HG03378 (cell line): ENCODE measurements around the gene YPEL1.

Experiments used
- ATAC-seq: cut with Tn5 transposase; IDR thresholded peaks from one replicate; pipeline ENCODE4 v1.9.1; 2021; ENCODE audit warnings: mild to moderate bottlenecking, moderate library complexity; ENCODE audit not compliant: unreplicated experiment

YPEL1 gene

DNA sequence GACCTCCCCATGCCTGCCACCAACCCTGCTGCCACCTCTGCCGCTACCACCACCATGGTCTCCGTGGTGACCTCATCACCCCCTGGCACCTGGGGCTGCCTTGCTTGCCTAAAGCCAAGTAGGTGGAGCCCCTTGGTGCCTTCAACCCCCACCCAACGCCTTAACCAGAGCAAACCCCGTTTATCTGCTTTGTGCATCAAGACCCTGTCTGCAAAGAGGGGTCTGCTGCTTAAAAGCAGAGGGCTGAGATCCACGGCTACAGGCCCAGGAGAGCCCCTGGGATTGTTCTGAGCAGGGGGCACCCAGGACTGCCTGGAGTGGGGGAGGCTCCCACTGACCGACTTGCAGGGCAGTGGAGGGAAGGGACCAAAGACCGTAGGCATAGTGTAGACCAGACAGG is 74.7 kb downstream of the YPEL1 start:
- ATAC-seq: no peak

DNA sequence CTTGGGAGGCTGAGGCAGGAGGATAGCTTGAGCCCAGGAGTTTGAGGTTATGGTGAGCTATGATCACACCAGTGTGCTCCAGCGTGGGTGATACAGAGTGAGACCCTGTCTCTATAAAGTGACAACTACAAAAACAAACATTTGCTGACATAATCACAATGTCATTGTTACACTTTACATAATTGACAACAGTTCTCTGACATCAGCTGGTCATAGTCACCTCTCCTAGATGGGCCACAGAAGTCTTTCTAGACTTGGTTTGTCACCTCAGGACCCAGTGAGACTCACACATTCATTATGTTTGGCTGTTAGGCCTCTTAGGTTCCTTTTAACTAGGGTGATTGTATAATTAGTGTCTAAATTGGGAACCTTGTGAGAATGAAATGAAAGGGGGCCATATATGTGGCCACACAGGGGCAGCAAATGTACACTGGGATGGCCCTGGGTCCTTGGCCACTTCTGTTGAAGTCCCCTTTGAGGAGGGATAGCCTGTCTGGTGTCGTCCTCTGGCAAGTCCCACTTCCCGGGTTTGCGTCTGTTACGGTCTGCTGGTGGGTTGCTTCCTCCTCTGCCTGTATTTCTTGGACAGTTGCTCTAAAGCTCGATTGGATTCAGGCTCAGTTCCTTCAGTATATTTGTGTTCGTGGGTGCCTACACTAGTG is 75.6 kb downstream of the YPEL1 start:
- no peak for ATAC-seq

DNA sequence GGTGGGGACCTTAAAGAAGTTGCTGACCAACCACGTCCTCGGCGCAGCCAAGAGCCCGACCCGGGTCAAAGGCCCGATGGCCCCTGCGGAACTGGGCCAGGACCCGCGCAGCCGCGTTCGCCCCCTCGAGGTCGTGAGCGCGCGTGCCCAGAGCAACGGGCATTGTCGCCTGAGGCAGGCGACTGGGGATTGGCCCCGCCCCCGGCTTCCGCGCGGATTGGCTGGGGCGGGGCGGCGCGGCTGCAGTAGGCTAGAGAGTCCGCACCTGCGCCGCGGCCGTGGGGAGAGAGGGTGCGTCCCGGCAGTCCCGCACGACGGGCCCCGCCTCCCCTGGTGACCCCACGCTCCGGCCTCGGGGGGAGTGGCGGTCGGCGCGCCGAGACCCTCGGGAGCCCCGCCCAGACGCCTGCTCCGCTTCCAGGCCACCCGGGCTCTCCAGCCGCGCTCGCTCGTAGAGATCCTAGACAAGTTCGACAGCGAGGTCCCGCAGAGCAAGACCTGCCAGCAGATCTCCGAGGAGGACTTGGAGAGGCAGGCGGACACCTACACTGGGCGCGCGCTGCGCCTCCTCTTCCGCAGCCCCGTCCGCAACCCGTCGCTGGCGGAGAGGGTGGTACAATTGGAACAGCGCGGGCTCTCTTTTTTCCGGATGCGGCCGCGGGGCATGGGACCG is 78.1 kb downstream of the YPEL1 start:
- ATAC-seq: no peak

DNA sequence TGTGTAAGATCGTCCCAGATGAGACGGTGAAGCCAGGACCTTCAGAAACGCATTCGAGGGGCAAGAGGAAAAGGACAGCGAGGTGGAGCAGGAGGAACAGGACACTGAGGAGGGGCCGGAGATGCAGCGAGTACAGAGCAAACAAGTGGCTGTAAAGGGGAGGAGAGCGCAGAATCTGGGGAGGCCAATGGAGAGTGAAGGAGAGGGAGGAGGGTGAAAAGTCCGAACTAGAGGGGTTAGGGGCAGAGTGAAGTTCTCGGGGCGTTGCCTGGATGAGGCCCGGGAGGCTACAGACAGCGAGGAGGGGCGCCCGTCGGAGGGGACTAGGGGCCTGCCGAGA is 78.6 kb downstream of the YPEL1 start:
- ATAC-seq: no peak

DNA sequence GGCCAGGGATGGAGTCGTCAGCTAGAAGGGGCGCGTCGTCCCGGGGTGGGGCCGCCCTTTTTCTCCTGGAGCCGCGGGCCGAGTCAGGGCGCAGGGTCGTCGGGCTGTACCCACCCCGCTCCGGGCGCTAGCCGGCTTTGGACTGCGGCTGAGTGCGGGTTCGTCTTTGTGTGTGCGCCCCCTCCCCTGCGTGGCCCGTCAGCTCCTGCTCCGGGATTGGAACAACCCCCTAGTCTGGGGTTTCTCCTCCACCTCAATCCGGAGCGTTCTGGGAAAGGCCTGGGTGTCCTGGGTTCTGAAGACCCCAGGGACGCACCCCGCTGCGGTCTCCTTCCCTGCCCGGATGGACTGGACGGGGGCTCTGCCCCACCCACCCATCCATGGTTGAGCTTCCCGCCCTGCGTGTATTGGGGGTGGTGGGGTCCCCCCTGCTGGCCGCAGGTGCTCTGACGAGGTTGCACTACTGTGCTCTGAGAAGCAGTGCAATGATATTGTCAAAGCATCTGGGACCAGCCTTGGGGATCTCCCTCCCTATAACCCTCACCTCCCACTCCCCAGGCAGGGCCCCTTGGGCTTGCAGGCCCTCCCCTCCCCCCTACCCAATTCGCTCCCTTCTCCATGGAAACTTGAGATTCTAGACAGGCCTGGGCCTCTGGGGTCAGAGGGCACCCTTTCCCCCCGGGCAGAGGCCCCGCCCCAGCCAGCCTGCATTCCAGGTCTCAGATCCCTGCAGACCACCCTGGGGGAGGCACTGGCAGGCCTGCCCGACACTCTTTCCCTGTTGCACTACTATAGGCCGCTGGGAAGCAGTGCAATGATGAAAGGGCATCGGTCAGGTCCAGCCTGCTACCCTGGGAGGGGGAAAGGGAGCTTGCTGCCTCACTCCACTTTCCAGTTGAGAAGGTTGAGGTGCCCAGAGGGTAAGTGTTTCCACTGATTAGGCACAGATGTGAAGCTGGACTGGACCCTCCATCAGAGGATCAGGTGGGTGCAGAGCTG is 82.7 kb downstream of the YPEL1 start:
- ATAC-seq: no peak

DNA sequence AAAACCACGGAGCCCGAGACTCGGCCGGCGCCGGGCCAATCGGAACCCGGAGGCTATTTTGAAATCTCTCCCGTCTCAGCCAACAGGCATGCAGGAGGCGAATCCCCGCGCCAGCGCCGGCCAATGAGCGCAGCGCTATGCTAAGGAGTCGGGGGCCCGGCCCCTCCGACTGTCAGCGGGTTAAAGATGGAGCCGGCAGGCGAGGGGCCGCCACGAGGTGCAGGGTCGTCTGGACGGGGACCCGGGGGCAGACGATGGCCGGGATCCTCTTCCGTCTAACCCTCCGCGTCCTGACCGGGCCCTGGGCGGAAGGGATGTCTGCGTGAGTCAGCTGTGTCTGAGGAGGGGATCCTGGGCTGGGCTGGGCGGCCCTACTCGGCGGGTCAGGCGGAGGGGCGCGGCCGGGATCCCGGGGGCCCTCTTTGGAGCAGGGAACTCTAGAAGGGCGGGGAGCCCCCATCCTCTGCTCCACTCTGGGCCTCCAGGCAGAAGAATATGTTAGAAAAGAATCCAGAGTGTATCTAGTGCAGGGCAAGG is 83.5 kb downstream of the YPEL1 start:
- ATAC-seq: peak; percentile 72

DNA sequence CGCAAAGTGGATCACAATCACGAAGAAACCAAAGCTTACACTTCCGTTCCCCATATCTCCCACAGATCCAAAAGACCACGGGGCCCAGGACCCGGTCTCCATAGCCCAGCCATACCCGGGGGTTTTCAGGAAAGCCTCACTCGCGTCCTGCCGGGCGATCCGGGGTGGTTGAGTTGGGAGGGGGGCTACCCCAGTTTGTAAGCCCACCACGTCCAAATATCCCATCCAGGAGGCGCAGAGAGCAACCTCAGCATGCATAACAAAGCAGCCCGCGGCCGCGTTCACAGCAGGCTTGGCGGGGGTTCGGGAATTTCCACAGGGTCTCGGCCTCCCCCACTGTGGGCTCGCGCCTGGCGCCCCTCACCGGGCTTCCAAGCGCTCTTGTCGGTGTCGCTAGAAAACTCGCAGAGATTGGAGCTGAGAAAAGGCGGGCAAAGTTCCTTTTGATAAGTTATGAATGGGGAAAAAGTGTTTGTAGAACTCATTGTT is 84.0 kb downstream of the YPEL1 start:
- no peak for ATAC-seq

DNA sequence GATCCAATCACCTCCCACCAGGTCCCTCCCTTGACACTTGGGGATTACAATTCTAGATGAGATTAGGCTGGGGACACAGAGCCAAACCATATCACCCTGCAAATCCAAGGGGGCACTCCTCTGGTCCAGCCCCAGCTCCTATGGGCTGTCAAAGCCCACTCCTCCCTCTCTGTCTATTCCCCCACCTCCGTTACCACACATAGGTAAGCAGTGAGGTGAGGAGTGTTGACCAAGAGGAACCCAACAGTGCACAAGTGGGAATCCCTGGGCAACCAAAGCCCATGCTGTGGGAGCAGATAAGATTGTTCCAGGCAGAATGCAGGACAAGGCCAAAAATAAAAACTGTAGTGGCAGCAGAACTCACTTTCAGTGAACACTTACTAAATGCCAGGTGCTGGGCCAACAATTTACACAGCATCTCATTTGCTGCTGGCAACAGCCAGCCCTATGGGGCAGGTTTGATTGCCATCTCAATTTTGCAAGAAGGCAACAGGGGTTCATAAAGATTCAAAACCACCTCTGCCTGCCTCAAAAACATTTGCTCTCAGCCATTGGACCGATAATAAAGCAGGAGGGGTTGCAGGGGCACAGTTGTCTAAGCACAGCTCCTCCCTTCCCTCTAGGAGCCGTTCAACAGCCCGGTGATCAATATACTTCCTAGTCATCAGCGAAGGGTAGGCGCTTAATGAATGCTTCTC is 84.6 kb downstream of the YPEL1 start:
- no peak for ATAC-seq

DNA sequence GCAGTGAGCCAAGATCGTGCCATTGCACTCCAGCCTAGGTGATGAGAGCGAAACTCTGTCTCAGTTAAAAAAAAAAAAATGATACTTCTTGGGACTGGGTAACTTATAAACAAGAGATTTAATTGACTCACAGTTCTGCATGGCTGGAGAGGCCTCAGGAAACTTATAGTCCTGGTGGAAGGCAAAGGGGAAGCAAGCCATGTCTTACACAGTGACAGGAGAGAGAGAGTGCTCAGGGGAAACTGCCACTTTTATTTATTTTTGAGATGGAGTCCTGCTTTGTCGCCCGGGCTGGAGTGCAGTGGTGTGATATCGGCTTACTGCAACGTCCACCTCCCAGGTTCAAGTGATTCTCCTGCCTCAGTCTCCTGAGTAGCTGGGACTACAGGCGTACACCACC is 85.3 kb downstream of the YPEL1 start:
- ATAC-seq: no peak
